ENCODE results near the gene IFIT3. TPM values are rescaled to one million over a fixed set of nuclear protein-coding genes. Genes with fewer than 3 reads are reported as not detected.

IFIT3 gene
- total RNA-seq, 4 donors from 2014 or later: 10.6 to 16.4 (median 13.7) TPM

DNA sequence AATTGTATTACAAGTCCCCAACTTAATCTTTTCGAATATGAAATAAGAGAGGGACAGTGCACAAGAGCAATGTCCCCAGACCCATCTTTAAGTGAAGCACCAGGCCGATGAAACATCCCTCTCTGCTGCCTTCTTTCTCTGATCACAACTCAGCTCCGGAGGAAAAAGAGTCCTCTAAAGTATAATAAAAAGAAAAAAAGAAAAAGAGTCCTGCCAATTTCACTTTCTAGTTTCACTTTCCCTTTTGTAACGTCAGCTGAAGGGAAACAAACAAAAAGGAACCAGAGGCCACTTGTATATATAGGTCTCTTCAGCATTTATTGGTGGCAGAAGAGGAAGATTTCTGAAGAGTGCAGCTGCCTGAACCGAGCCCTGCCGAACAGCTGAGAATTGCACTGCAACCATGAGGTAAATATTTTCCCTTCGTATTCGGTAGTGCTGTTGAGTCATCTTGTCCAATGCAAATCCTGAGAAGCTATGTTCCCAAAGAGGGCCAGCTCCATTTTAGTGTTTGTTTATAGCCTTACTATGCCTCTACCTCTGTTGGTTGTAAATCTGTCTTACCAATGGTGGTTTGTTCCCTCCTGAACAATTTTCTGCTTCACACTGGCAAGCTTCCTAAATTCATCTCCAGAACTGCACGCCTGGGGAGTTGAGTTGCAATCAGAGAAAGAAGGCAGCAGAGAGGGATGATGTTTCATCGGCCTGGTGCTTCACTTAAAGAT lies 25.9 kb upstream of the IFIT3 start, which contains the start of gene IFIT2:
Gene IFIT2, plus strand, starts transcription at position 326 of the 725 bp plus-strand sequence. Its CDS starts 78 bp downstream, at position 404.
- peak; percentile 54 to 71 (median 59) for DNase-seq
- Histone ChIP-seq H3K4me3 (peak within 1 kb of the TSS; percentile 41 to 73 (median 52)), H3K36me3 (peaks cover 0 to 13% (median 0%) of the 10 kb centered on the region in 3 donors), H3K9me3 (no peaks in the 10 kb centered on the region), H3K27ac (peak within 1 kb of the TSS; percentile 83 to 92 (median 88)), H3K27me3 (no peaks in the 10 kb centered on the region), H3K4me1 (peaks cover 0 to 29% (median 2%) of the 10 kb centered on the region in 4 donors)
- TF ChIP-seq, protein P1, sequence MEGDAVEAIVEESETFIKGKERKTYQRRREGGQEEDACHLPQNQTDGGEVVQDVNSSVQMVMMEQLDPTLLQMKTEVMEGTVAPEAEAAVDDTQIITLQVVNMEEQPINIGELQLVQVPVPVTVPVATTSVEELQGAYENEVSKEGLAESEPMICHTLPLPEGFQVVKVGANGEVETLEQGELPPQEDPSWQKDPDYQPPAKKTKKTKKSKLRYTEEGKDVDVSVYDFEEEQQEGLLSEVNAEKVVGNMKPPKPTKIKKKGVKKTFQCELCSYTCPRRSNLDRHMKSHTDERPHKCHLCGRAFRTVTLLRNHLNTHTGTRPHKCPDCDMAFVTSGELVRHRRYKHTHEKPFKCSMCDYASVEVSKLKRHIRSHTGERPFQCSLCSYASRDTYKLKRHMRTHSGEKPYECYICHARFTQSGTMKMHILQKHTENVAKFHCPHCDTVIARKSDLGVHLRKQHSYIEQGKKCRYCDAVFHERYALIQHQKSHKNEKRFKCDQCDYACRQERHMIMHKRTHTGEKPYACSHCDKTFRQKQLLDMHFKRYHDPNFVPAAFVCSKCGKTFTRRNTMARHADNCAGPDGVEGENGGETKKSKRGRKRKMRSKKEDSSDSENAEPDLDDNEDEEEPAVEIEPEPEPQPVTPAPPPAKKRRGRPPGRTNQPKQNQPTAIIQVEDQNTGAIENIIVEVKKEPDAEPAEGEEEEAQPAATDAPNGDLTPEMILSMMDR (IDR thresholded peaks at IDR 0.05): peak in 1 of 6 experiments; percentile 11
- peak; percentile 65 to 66 for TF ChIP-seq POLR2A (IDR thresholded peaks at IDR 0.05)

DNA sequence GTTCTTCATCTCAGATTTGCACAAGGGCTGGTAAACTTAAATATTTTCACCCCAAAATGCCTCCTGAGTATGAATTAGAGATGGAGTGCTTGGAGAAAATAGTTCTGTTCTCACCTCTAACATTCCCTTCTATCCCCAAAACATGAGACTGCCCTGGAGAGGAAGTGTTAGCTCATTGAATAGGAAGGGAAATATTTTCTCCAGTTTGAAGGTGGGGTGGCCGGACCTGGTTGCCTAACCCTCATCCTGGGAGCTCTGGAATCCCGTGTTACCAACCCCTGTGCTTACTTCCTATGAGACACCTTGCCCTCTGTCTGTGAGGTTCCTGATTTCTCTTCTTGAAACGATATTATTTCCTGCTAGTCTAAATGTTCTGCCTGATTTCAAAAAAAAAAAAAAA lies 25.2 kb upstream of the IFIT3 start:
- DNase-seq: peak in 1 of 3 donors; percentile 22

DNA sequence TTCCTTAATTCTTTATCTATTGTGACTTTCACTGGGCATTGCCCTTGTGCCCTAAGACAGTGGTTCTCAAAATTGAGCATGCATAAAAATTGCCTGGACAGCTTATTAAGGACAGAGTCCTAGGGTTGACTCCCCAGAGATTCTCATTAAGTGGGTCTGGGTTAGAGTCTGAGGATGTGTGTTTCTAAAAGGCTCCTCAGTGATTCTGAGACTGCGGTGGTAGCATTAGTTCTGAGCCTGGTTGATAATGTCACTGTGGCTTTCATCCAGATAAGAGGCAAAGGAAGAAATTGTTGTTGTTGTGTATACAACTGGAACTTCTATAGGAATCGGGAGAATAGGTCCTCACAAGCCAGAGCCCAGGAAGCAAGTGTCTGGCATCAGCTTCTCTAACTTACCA lies 24.6 kb upstream of the IFIT3 start:
- Histone ChIP-seq H3K9me3 (no peaks in the 10 kb centered on the region), H3K4me1 (peaks cover 0 to 29% (median 2%) of the 10 kb centered on the region in 4 donors), H3K27me3 (no peaks in the 10 kb centered on the region), H3K36me3 (peaks cover 0 to 21% (median 0%) of the 10 kb centered on the region in 3 donors), H3K4me3 (peak overlapping the region in 2 of 4 donors; percentile 27 to 56), H3K27ac (peak overlapping the region in 1 of 4 donors; percentile 91)
- DNase-seq: no peak
- TF ChIP-seq, protein P1 (IDR thresholded peaks at IDR 0.05): no peak
- TF ChIP-seq POLR2A (IDR thresholded peaks at IDR 0.05): no peak

More for the DNA sequence above, 25.2 kb upstream of the IFIT3 start:
- no peaks in the 10 kb centered on the region for H3K27me3 ChIP-seq
- no peaks in the 10 kb centered on the region for H3K9me3 ChIP-seq
- TF ChIP-seq POLR2A (IDR thresholded peaks at IDR 0.05): no peak
- TF ChIP-seq, protein P1 (IDR thresholded peaks at IDR 0.05): no peak
- peaks cover 0 to 29% (median 2%) of the 10 kb centered on the region in 4 donors for H3K4me1 ChIP-seq
- peak overlapping the region; percentile 41 to 73 (median 52) for H3K4me3 ChIP-seq
- peak overlapping the region; percentile 83 to 92 (median 88) for H3K27ac ChIP-seq
- H3K36me3 ChIP-seq: peaks cover 0 to 18% (median 0%) of the 10 kb centered on the region in 3 donors

DNA sequence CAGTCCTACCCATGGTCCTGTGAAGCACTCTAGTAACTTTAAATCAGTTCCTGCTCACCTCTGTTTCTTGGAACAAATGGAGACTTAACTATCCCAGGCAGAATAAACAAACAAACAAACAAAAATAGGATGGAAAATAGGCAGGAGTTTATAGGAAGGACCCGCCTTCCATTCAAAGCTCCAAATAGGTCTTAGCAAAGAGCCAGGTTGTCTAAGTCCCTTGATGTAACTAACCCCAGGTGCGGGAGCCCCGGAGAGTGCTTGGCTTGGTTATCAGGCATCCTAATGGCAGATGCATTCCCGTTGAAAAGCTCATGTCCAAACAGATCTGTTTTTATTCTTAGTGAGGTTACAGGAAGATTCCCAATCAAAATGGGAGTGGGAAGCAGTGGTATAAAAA lies 23.8 kb upstream of the IFIT3 start:
- TF ChIP-seq, protein P1 (IDR thresholded peaks at IDR 0.05): no peak
- no peak for TF ChIP-seq POLR2A (IDR thresholded peaks at IDR 0.05)
- H3K27me3 ChIP-seq: no peaks in the 10 kb centered on the region
- peaks cover 0 to 21% (median 0%) of the 10 kb centered on the region in 3 donors for H3K36me3 ChIP-seq
- no peak for DNase-seq
- H3K4me3 ChIP-seq: no peak overlapping the region
- no peaks in the 10 kb centered on the region for H3K9me3 ChIP-seq
- H3K4me1 ChIP-seq: peaks cover 0 to 29% (median 2%) of the 10 kb centered on the region in 4 donors
- no peak overlapping the region for H3K27ac ChIP-seq

DNA sequence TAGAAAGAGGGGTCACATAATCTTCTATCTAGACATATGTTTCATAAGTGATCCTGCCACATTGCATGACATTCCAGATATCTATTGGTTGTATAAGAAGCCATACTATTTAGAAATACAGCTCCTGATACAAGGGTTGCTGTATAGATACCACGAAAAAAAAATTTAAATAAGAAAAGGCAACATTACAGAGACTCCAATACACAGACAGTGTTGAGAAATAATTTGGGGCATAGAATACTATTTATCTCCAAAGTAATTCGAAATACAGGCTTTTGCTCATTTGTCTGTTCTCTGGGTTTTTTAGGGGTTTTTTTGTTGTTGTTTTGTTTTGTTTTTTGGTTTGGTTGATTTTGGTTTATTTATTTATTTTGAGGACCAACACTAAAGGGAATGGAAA lies 23.4 kb upstream of the IFIT3 start:
- no peak for DNase-seq
- no peaks in the 10 kb centered on the region for H3K9me3 ChIP-seq
- no peak overlapping the region for H3K4me3 ChIP-seq
- H3K4me1 ChIP-seq: peaks cover 0 to 29% (median 2%) of the 10 kb centered on the region in 4 donors
- no peak overlapping the region for H3K27ac ChIP-seq
- peaks cover 0 to 21% (median 0%) of the 10 kb centered on the region in 3 donors for H3K36me3 ChIP-seq
- H3K27me3 ChIP-seq: no peaks in the 10 kb centered on the region
- no peak for TF ChIP-seq POLR2A (IDR thresholded peaks at IDR 0.05)
- TF ChIP-seq, protein P1 (IDR thresholded peaks at IDR 0.05): no peak
